ENCODE data around the gene MYO5C.

The MYO5C gene

DNA sequence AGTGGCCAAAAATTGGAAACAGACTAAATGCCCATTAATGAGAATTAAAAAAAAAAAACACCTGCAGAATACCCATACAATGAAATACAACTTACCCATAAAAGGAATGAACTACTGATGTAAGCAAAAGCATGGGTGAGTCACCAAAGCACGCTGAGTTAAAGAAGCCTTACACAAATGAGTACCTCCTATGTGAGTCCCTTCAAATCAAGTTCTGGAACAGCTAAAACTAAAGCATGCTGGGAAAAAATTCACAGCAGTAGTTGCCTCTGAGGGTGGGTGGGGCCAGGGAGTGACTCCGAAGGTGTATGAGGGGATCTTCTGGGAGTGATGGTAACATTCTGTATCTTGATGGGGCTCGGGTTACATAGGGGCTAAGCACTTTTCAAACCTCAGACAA lies 11.4 kb downstream of the MYO5C start:
- no peak overlapping the region for H3K4me3 ChIP-seq (ENCODE audit: severe bottlenecking)
- H3K4me1 ChIP-seq (ENCODE audit: insufficient read depth, poor library complexity, severe bottlenecking): peaks cover 26% of the 10 kb centered on the region
- ATAC-seq (ENCODE audit: low read depth): peak; percentile 45
- TF ChIP-seq, protein P1, sequence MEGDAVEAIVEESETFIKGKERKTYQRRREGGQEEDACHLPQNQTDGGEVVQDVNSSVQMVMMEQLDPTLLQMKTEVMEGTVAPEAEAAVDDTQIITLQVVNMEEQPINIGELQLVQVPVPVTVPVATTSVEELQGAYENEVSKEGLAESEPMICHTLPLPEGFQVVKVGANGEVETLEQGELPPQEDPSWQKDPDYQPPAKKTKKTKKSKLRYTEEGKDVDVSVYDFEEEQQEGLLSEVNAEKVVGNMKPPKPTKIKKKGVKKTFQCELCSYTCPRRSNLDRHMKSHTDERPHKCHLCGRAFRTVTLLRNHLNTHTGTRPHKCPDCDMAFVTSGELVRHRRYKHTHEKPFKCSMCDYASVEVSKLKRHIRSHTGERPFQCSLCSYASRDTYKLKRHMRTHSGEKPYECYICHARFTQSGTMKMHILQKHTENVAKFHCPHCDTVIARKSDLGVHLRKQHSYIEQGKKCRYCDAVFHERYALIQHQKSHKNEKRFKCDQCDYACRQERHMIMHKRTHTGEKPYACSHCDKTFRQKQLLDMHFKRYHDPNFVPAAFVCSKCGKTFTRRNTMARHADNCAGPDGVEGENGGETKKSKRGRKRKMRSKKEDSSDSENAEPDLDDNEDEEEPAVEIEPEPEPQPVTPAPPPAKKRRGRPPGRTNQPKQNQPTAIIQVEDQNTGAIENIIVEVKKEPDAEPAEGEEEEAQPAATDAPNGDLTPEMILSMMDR (IDR thresholded peaks at IDR 0.05; ENCODE audit: poor library complexity, severe bottlenecking): no peak
- no peaks in the 10 kb centered on the region for H3K27me3 ChIP-seq (ENCODE audit: insufficient read depth, poor library complexity, severe bottlenecking)
- H3K36me3 ChIP-seq (ENCODE audit: low read depth): peaks cover 35% of the 10 kb centered on the region
- DNase-seq (ENCODE audit: low spot score): no peak
- H3K9me3 ChIP-seq (ENCODE audit: severe bottlenecking): no peaks in the 10 kb centered on the region
- no peak overlapping the region for H3K27ac ChIP-seq (ENCODE audit: poor library complexity, severe bottlenecking)

DNA sequence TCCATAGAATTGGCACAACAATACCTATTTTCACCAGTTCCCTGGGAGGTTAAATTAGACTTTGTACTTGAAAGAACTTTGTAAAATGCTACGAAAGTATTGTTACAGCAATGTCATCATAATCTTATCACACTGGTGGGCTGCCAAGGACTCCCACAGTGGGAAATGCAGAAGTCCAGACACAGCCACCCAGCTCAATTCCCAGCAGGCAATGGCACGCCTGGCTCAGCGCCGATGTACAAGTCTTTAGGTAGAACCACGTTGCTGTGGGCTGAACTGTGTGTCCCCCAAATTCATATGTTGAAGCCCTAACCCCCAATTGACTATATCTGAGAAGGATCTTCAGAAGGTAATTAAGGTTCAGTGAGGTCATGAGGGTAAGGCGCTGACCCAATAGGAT lies 12.3 kb downstream of the MYO5C start:
- no peak for DNase-seq (ENCODE audit: low spot score)
- TF ChIP-seq, protein P1 (IDR thresholded peaks at IDR 0.05; ENCODE audit: poor library complexity, severe bottlenecking): no peak
- ATAC-seq (ENCODE audit: low read depth): no peak
- peaks cover 19% of the 10 kb centered on the region for H3K4me1 ChIP-seq (ENCODE audit: insufficient read depth, poor library complexity, severe bottlenecking)
- no peak overlapping the region for H3K4me3 ChIP-seq (ENCODE audit: severe bottlenecking)
- peaks cover 42% of the 10 kb centered on the region for H3K36me3 ChIP-seq (ENCODE audit: low read depth)
- no peak overlapping the region for H3K27ac ChIP-seq (ENCODE audit: poor library complexity, severe bottlenecking)
- no peaks in the 10 kb centered on the region for H3K9me3 ChIP-seq (ENCODE audit: severe bottlenecking)
- H3K27me3 ChIP-seq (ENCODE audit: insufficient read depth, poor library complexity, severe bottlenecking): no peaks in the 10 kb centered on the region

DNA sequence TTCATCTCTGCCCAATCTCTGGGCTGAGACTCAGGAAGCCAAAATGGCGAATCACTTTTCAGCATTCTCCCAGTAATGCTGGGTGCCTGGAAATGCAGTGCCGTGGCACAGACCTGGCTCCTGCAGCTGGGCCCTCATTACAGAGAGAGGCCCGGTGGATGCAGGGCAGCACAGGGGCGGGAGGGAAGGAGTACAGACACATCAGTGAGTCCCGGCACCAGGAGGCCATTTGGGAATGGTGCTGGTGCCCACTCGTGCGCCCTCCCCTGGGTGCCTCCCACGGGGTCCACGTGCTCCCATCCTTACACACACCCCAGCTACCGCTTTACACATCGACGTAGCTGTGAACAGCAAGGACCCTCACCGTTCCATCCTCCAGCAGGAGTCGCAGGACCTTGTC lies 13.2 kb downstream of the MYO5C start:
- H3K4me3 ChIP-seq (ENCODE audit: severe bottlenecking): no peak overlapping the region
- TF ChIP-seq, protein P1 (IDR thresholded peaks at IDR 0.05; ENCODE audit: poor library complexity, severe bottlenecking): no peak
- ATAC-seq (ENCODE audit: low read depth) (no peak), DNase-seq (ENCODE audit: low spot score) (no peak)
- H3K36me3 ChIP-seq (ENCODE audit: low read depth): peaks cover 49% of the 10 kb centered on the region
- no peaks in the 10 kb centered on the region for H3K9me3 ChIP-seq (ENCODE audit: severe bottlenecking)
- H3K4me1 ChIP-seq (ENCODE audit: insufficient read depth, poor library complexity, severe bottlenecking): peaks cover 11% of the 10 kb centered on the region
- H3K27ac ChIP-seq (ENCODE audit: poor library complexity, severe bottlenecking): no peak overlapping the region
- H3K27me3 ChIP-seq (ENCODE audit: insufficient read depth, poor library complexity, severe bottlenecking): no peaks in the 10 kb centered on the region

DNA sequence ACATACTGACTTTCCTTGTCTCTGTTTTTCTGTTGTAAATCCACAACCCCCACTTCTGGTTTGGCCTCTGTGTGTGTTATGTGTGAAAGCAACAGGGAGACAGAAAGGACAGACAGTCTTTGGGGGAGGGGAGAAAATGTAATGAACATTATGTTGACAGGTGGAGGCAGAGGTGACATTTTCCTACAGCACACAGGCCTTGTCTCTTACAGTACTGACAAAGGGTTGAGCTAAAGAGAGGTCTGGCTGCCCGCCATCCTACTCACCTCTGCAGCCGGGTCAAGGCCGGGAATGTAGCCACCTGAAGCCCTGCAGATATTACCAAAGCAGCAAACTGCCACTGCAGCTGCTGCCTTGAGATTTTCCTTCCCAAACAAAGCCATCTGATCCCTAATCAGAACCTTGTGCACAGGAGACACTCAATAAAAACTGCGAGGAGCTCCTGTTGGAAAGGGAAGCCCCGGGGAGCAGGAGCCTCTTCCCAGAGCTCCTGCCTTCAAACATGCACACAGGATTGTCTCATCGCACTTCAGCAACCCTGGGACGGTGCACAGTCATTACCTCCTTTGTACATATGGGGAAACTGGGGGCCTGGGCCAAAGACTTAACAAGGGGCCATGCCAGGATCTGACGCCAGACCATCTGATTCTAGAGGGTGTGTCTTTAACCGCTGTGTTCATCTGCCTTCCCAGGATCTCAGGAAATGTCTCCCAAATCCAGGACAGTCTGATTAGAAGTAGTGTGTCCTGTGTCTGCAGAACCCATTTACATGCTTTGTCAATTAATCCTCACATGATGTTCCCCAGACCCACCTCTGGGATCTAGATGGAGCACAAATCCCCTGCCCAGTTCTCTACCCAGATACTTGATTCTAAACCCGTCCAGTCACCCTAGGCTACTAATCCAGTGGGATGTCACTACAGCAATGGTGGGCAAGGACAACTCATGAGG lies 14.2 kb downstream of the MYO5C start:
- H3K36me3 ChIP-seq (ENCODE audit: low read depth): peaks cover 54% of the 10 kb centered on the region

More for the DNA sequence above, 14.2 kb downstream of the MYO5C start:
- no peak overlapping the region for H3K27ac ChIP-seq (ENCODE audit: poor library complexity, severe bottlenecking)
- DNase-seq (ENCODE audit: low spot score) (no peak), ATAC-seq (ENCODE audit: low read depth) (no peak)
- no peak overlapping the region for H3K4me3 ChIP-seq (ENCODE audit: severe bottlenecking)
- no peaks in the 10 kb centered on the region for H3K9me3 ChIP-seq (ENCODE audit: severe bottlenecking)
- H3K27me3 ChIP-seq (ENCODE audit: insufficient read depth, poor library complexity, severe bottlenecking): no peaks in the 10 kb centered on the region
- H3K4me1 ChIP-seq (ENCODE audit: insufficient read depth, poor library complexity, severe bottlenecking): peaks cover 4% of the 10 kb centered on the region
- TF ChIP-seq, protein P1 (IDR thresholded peaks at IDR 0.05; ENCODE audit: poor library complexity, severe bottlenecking): no peak

Data from RWPE2 (cell line).